HT-29 (cell line): ENCODE results near the gene TTC28. TPM values are rescaled to one million over a fixed set of nuclear protein-coding genes. Genes with fewer than 3 reads are reported as not detected.
"Not testable (repeated sequence)": the region's sequence is repeated elsewhere in the genome, so short reads cannot be mapped to it uniquely, and the experiment has no call there.

ENCODE experiments used
- DNase-seq: peaks from one replicate; pipeline ENCODE4 v3.0.0-alpha.2; 2015; ENCODE audit warnings: low spot score
- total RNA-seq: library from RNA; depleted of rRNA; stranded (reverse); fragments of >200 nt; shearing (Covaris generic); gene quantifications from 2 replicates; pipeline ENCODE4 v1.2.3, GENCODE V29; 2014; rRNA removed

Gene TTC28
- total RNA-seq, result under 0.01 TPM in 1 of 2 replicates, not detected in the other

GRCh38 chr22:28679611-28680287, at the start of gene TTC28:
Gene TTC28 (minus strand): TSS chr22:28679840. CDS start chr22:28679723, 117 bp downstream.
- DNase-seq, result not testable (repeated sequence)

GRCh38 chr22:28728621-28729313, 49.1 kb upstream of the TTC28 start:
- DNase-seq, result no peak

GRCh38 chr22:28728002-28728401, 48.4 kb upstream of the TTC28 start:
- no peak for DNase-seq

GRCh38 chr22:28718044-28718443, 38.4 kb upstream of the TTC28 start:
- no peak for DNase-seq

- no peak for DNase-seq
Measured at GRCh38 chr22:28716686-28717085, 37.0 kb upstream of the TTC28 start.

GRCh38 chr22:28715611-28716010, 36.0 kb upstream of the TTC28 start:
- no peak for DNase-seq

GRCh38 chr22:28714043-28714628, 34.5 kb upstream of the TTC28 start:
- no peak for DNase-seq

- DNase-seq, result peak; percentile 11
Measured at GRCh38 chr22:28711820-28712777, 32.5 kb upstream of the TTC28 start.

GRCh38 chr22:28711341-28711740, 31.7 kb upstream of the TTC28 start:
- DNase-seq, result no peak

GRCh38 chr22:28710576-28711191, 31.0 kb upstream of the TTC28 start:
- no peak for DNase-seq

- no peak for DNase-seq
Measured at GRCh38 chr22:28710107-28710506, 30.5 kb upstream of the TTC28 start.

GRCh38 chr22:28706845-28707244, 27.2 kb upstream of the TTC28 start:
- DNase-seq, result no peak

GRCh38 chr22:28703436-28703835, 23.8 kb upstream of the TTC28 start:
- DNase-seq, result no peak

- no peak for DNase-seq
Measured at GRCh38 chr22:28702891-28703290, 23.3 kb upstream of the TTC28 start.

- DNase-seq, result not testable (repeated sequence)
Measured at GRCh38 chr22:28693041-28693760, 13.6 kb upstream of the TTC28 start.

- DNase-seq, result not testable (repeated sequence)
Measured at GRCh38 chr22:28689796-28690195, 10.2 kb upstream of the TTC28 start.

GRCh38 chr22:28682966-28683365, 3.3 kb upstream of the TTC28 start:
- DNase-seq, result not testable (repeated sequence)

- not testable (repeated sequence) for DNase-seq
Measured at GRCh38 chr22:28680813-28681490, 1.3 kb upstream of the TTC28 start.

GRCh38 chr22:28678778-28679610, 646 bp downstream of the TTC28 start:
- DNase-seq, result not testable (repeated sequence)
